Uterus (tissue), 2 donors: ENCODE results near the gene MTCL1.

Source experiments
- CTCF ChIP-seq, 4 experiments: fragments of 200-600 bp in 2 of 4; fragments of 450-650 bp in 2 of 4; sonication (generic) in 2 of 4; IDR thresholded peaks; one replicate each; pipeline ENCODE4 v1.5.1; 2016 to 2019; ENCODE audit warnings: antibody characterized with exemption in 4 of 4, mild to moderate bottlenecking in 2 of 4, moderate library complexity in 1 of 4
- POLR2A ChIP-seq, 2 donors: fragments of 450-650 bp; IDR thresholded peaks; one replicate each; pipeline ENCODE4 v1.6.1; 2016; ENCODE audit warnings: antibody characterized with exemption in 2 of 2, mild to moderate bottlenecking in 1 of 2, moderate library complexity in 1 of 2

- TF ChIP-seq CTCF (IDR thresholded peaks at IDR 0.05) (no peak), POLR2A (IDR thresholded peaks at IDR 0.05) (no peak)
These were observed 64.2 kb downstream of the MTCL1 start for GRCh38 chr18:8769509-8770095.
